MCF 10A (cell line): ENCODE data around the gene TEX13A. TPM values are rescaled to one million over a fixed set of nuclear protein-coding genes. Genes with fewer than 3 reads are reported as not detected.

Experiments used
- BruUV-seq: library from RNA; stranded (reverse); fragments of 400-500 nt; replicated peaks from 2 replicates; lab custom pipeline; 2021; lab: Mats Ljungman, UMichigan
- CTCF ChIA-PET: fragments of 300-600 bp; sonication (Branson Sonifier 250); formaldehyde crosslinking; extraction: SDS; loops from one replicate; lab custom pipeline; 2021; ENCODE audit warnings: antibody characterized with exemption, inconsistent platforms; lab: Yijun Ruan, JAX
- POLR2A ChIA-PET: fragments of 300-600, 350-650 bp; sonication (Branson Sonifier 250); formaldehyde crosslinking; extraction: SDS; loops from one replicate; lab custom pipeline; 2020; ENCODE audit warnings: antibody characterized with exemption, inconsistent platforms; lab: Yijun Ruan, JAX
- DNase-seq: peaks from one replicate; pipeline ENCODE4 v3.0.0-alpha.2; 2018; ENCODE audit not compliant: unreplicated experiment
- H3K27ac Mint-ChIP-seq: one replicate; pipeline ENCODE4 v1.8.0; 2022; ENCODE audit warnings: mild to moderate bottlenecking, low read depth, mixed read lengths; ENCODE audit not compliant: unreplicated experiment
- H3K27me3 Mint-ChIP-seq: one replicate; pipeline ENCODE4 v1.8.0; 2022; ENCODE audit warnings: mixed read lengths; ENCODE audit not compliant: insufficient read depth, unreplicated experiment
- H3K36me3 Mint-ChIP-seq: one replicate; pipeline ENCODE4 v1.8.0; 2022; ENCODE audit warnings: mild to moderate bottlenecking, moderate library complexity, mixed read lengths; ENCODE audit not compliant: insufficient read depth, unreplicated experiment
- H3K4me1 Mint-ChIP-seq: one replicate; pipeline ENCODE4 v1.8.0; 2022; ENCODE audit warnings: mixed read lengths; ENCODE audit not compliant: insufficient read depth, unreplicated experiment
- H3K4me3 Mint-ChIP-seq: one replicate; pipeline ENCODE4 v1.8.0; 2022; ENCODE audit warnings: mild to moderate bottlenecking, moderate library complexity, mixed read lengths; ENCODE audit not compliant: unreplicated experiment
- H3K9me3 Mint-ChIP-seq: one replicate; pipeline ENCODE4 v1.8.0; 2022; ENCODE audit warnings: mixed read lengths; ENCODE audit not compliant: unreplicated experiment
- intact Hi-C: fragments of 100-400 bp; cut with micrococcal nuclease; formaldehyde crosslinking; loops from 2 replicates; pipeline ENCODE4 v1.14.1; 2022
- total RNA-seq: library from RNA; stranded (reverse); gene quantifications from 2 replicates; pipeline ENCODE4 v1.2.3, GENCODE V29; 2022
- TF ChIP-seq, protein P1 (sequence below): fragments of 200-600 bp; IDR thresholded peaks from one replicate; pipeline ENCODE4 v1.8.0; 2022; ENCODE audit warnings: antibody characterized with exemption, mild to moderate bottlenecking; ENCODE audit not compliant: unreplicated experiment

The TEX13A gene
- total RNA-seq, 1 experiment from 2014 or later = 0.30 TPM

GRCh38 chrX:105221374-105221773, 880 bp upstream of the TEX13A start:
- POLR2A ChIA-PET = no interaction called here
- Mint-ChIP-seq H3K36me3 (no peaks in the 10 kb centered on the region), H3K9me3 (no peaks in the 10 kb centered on the region), H3K4me3 (no peak overlapping the region), H3K4me1 (no peaks in the 10 kb centered on the region), H3K27me3 (peaks cover 40% of the 10 kb centered on the region), H3K27ac (no peak overlapping the region)
- CTCF ChIA-PET = no interaction called here
- TF ChIP-seq, protein P1, sequence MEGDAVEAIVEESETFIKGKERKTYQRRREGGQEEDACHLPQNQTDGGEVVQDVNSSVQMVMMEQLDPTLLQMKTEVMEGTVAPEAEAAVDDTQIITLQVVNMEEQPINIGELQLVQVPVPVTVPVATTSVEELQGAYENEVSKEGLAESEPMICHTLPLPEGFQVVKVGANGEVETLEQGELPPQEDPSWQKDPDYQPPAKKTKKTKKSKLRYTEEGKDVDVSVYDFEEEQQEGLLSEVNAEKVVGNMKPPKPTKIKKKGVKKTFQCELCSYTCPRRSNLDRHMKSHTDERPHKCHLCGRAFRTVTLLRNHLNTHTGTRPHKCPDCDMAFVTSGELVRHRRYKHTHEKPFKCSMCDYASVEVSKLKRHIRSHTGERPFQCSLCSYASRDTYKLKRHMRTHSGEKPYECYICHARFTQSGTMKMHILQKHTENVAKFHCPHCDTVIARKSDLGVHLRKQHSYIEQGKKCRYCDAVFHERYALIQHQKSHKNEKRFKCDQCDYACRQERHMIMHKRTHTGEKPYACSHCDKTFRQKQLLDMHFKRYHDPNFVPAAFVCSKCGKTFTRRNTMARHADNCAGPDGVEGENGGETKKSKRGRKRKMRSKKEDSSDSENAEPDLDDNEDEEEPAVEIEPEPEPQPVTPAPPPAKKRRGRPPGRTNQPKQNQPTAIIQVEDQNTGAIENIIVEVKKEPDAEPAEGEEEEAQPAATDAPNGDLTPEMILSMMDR = no peak
- BruUV-seq = no TSS peak
- DNase-seq = no peak
- intact Hi-C loops = no loop called here

DNA sequence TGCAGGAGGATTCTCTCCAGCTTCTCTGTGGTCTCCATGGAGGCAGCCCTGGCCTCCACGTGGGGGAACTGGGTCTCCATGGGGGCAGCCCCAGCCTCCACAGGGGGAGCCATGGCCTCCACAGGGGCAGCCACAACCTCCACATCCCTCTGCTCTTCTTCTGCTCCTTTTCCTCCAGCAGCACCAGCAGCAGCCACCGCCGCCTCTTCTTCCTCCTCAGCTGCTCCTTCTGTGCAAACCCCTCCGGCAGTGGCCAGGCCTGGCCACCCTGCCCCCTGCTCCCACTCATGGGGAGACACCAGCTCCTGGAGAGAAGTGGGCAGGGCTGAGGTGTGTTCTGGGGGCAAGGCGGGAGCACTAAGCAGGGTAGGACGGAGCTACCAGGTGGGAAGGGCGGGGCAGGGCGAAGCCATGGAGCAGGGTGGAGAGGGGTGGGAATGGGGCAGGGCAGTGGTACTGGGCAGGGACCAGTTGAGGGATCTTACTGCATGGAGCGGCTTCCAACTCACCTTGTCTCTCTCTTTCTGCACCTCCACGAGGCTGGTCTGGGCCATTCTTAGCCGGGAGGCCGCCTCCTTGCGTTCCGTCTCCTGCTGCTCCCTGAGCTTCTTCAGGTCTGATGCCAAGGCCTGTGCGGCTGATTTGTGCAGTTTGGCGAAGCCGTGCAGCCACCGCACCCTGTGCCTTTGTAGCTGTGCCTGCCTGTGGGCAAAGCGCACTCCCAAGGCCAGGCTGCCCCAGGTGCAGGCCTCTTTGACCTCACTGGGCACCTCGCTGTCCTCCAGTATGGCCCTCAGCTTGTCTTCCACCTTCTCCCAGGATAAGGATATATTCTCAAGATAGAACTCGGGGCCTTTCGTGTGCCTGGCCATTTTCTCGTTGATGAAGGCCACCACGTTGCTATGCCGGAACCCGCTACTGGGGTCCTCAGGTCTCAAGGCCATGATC, 766 bp downstream of the TEX13A start:
- no peaks in the 10 kb centered on the region for H3K36me3 Mint-ChIP-seq
- H3K4me1 Mint-ChIP-seq = no peaks in the 10 kb centered on the region
- H3K4me3 Mint-ChIP-seq = no peak overlapping the region
- no peaks in the 10 kb centered on the region for H3K9me3 Mint-ChIP-seq
- ChIA-PET POLR2A (no interaction called here), CTCF (interaction anchor here (0.7 to 1.0 kb wide), 2 partner anchors 30 to 51 kb away, joined by 3 to 5 read pairs; no protein-coding TSS in a partner anchor)
- intact Hi-C loops = no loop called here
- no peak overlapping the region for H3K27ac Mint-ChIP-seq
- peaks cover 52% of the 10 kb centered on the region for H3K27me3 Mint-ChIP-seq
- DNase-seq = no peak
- BruUV-seq = no TSS peak
- TF ChIP-seq, protein P1 = no peak

- ChIA-PET POLR2A (no interaction called here), CTCF (no interaction called here)
- H3K27ac Mint-ChIP-seq = no peak overlapping the region
- H3K4me1 Mint-ChIP-seq = no peaks in the 10 kb centered on the region
- H3K27me3 Mint-ChIP-seq = peaks cover 37% of the 10 kb centered on the region
- intact Hi-C loops = no loop called here
- no TSS peak for BruUV-seq
- H3K36me3 Mint-ChIP-seq = no peaks in the 10 kb centered on the region
- no peaks in the 10 kb centered on the region for H3K9me3 Mint-ChIP-seq
- no peak overlapping the region for H3K4me3 Mint-ChIP-seq
- TF ChIP-seq, protein P1 = no peak
- no peak for DNase-seq
Observed at GRCh38 chrX:105211066-105211575, 9.4 kb downstream of the TEX13A start.

DNA sequence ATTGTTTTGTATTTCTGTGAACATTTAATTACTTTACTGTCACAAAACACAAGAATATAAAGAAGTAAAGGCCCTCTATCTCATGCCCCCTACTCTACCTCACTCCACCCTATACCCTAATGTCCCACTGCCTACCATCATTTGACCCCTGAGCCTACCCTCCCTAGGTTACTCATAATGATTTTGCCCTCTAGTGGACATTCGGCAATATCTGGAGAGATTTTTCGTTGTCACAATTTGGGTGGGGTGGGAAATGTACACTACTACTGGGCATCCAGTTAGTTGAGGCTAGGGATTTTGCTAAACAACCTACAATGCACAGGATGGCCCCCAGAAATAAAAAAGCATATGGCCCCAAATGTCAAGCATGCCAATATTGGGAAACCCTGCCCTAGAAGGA, 10.2 kb downstream of the TEX13A start:
- ChIA-PET POLR2A (no interaction called here), CTCF (no interaction called here)
- no TSS peak for BruUV-seq
- H3K27ac Mint-ChIP-seq = no peak overlapping the region
- intact Hi-C loops = no loop called here
- no peak for DNase-seq
- H3K36me3 Mint-ChIP-seq = no peaks in the 10 kb centered on the region
- H3K4me1 Mint-ChIP-seq = no peaks in the 10 kb centered on the region
- no peak overlapping the region for H3K4me3 Mint-ChIP-seq
- no peaks in the 10 kb centered on the region for H3K9me3 Mint-ChIP-seq
- peaks cover 37% of the 10 kb centered on the region for H3K27me3 Mint-ChIP-seq
- TF ChIP-seq, protein P1 = no peak
